Transverse colon (tissue), 4 donors: Measurements from ENCODE around the gene TRHDE. TPM values are rescaled to one million over a fixed set of nuclear protein-coding genes. Genes with fewer than 3 reads are reported as not detected.
"Not testable (repeated sequence)": the region's sequence is repeated elsewhere in the genome, so short reads cannot be mapped to it uniquely, and the experiment has no call there.

Experiments used
- DNase-seq: peaks from one replicate; pipeline ENCODE4 v3.0.0-alpha.2; 2019
- H3K27ac ChIP-seq, 4 donors: fragments of 200-600 bp; sonication (generic); 2 replicates each; pipeline ENCODE4 v1.5.1; 2016 to 2018; ENCODE audit warnings: inconsistent platforms in 4 of 4
- H3K27me3 ChIP-seq: fragments of 200-600 bp; sonication (generic); 2 replicates; pipeline ENCODE4 v1.5.1; 2017; ENCODE audit warnings: inconsistent platforms
- H3K36me3 ChIP-seq, 4 donors: fragments of 200-600 bp; sonication (generic); 2 replicates each; pipeline ENCODE4 v1.5.1; 2017 to 2019; ENCODE audit warnings: inconsistent platforms in 4 of 4
- H3K4me1 ChIP-seq, 4 donors: fragments of 200-600 bp; sonication (generic); 2 replicates each; pipeline ENCODE4 v1.5.1; 2017 to 2020; ENCODE audit warnings: inconsistent platforms in 4 of 4
- H3K4me3 ChIP-seq, 4 donors: fragments of 200-600 bp; sonication (generic); 1 replicate in 1 of 4; 2 replicates in 3 of 4; pipeline versions ENCODE4 v1.5.1 to v1.6.1; 2017 to 2019; ENCODE audit warnings: inconsistent platforms in 4 of 4
- H3K9me3 ChIP-seq, 2 donors: fragments of 200-600 bp; sonication (generic); 2 replicates each; pipeline ENCODE4 v1.5.1; 2017 to 2019; ENCODE audit warnings: inconsistent platforms in 2 of 2
- CTCF ChIP-seq, 5 experiments: fragments of 200-600 bp in 3 of 5; fragments of 450-650 bp in 2 of 5; sonication (generic) in 3 of 5; IDR thresholded peaks; 1 replicate in 2 of 5; 2 replicates in 3 of 5; pipeline ENCODE4 v1.5.1; 2016 to 2017; ENCODE audit warnings: antibody characterized with exemption in 5 of 5, inconsistent platforms in 3 of 5, mild to moderate bottlenecking in 2 of 5, moderate library complexity in 1 of 5
- EP300 ChIP-seq: sonication (generic); formaldehyde crosslinking; IDR thresholded peaks from one replicate; pipeline ENCODE4 v1.6.1; 2017; ENCODE audit warnings: antibody characterized with exemption, low read depth
- POLR2A ChIP-seq: fragments of 450-650 bp; IDR thresholded peaks from one replicate; pipeline ENCODE4 v1.6.1; 2016; ENCODE audit warnings: antibody characterized with exemption, mild to moderate bottlenecking, moderate library complexity
- POLR2AphosphoS5 ChIP-seq, 3 donors: sonication (generic); formaldehyde crosslinking; IDR thresholded peaks; one replicate each; pipeline ENCODE4 v1.6.1; 2016; ENCODE audit warnings: antibody characterized with exemption in 3 of 3
- WGBS, 2 donors: methylation state at CpG; one replicate each; pipeline ENCODE4 v1.1.5; 2018; ENCODE audit warnings: low coverage in 1 of 2; 5-methylcytosine and 5-hydroxymethylcytosine counted together
- in situ Hi-C, 4 donors: fragments of 200-750 bp; cut with MboI; loops; one replicate each; pipeline versions ENCODE4 v1.15.0 to v1.15.1; 2017; ENCODE audit warnings: low sequenced_read_pairs in 3 of 4, low pct_ligation_motif_present in 1 of 4, low pct_unique_long_range_greater_than_20kb in 1 of 4
- intact Hi-C: fragments of 100-400 bp; cut with DNase I; formaldehyde crosslinking; loops from one replicate; pipeline ENCODE4 v1.15.1; 2023; ENCODE audit warnings: low total_unique reads
- total RNA-seq, 4 donors: library from RNA; depleted of rRNA; stranded (reverse); fragments of >200 nt; gene quantifications; one replicate each; pipeline ENCODE4 v1.1.0, GENCODE V29; 2016

TRHDE gene
- total RNA-seq, 4 donors from 2014 or later = 2.4 to 18.7 (median 9.0) TPM

- in situ Hi-C loops = no loop called here
- 79 to 92% methylated on average over 3 to 4 of the region's 4 CpGs for WGBS, 2 donors
- TF ChIP-seq POLR2AphosphoS5 (IDR thresholded peaks at IDR 0.05) (no peak), CTCF (IDR thresholded peaks at IDR 0.05) (no peak), EP300 (no peak), POLR2A (no peak)
Observed at GRCh38 chr12:72684491-72684890, 412.3 kb downstream of the TRHDE start.

GRCh38 chr12:72692338-72692737 is 420.2 kb downstream of the TRHDE start:
- TF ChIP-seq EP300 = no peak
- TF ChIP-seq CTCF (IDR thresholded peaks at IDR 0.05) = no peak
- no peak for TF ChIP-seq POLR2A
- TF ChIP-seq POLR2AphosphoS5 (IDR thresholded peaks at IDR 0.05) = no peak
- H3K27ac ChIP-seq = no peak overlapping the region
- no peaks in the 10 kb centered on the region for H3K4me1 ChIP-seq
- H3K27me3 ChIP-seq = no peaks in the 10 kb centered on the region
- in situ Hi-C loops = no loop called here
- no peaks in the 10 kb centered on the region for H3K36me3 ChIP-seq
- no peak overlapping the region for H3K4me3 ChIP-seq
- DNase-seq = no peak
- intact Hi-C loops = no loop called here
- 42 to 50% methylated on average over 2 of the region's 2 CpGs for WGBS, 2 donors
- no peaks in the 10 kb centered on the region for H3K9me3 ChIP-seq

More at GRCh38 chr12:72684491-72684890, 412.3 kb downstream of the TRHDE start:
- no peaks in the 10 kb centered on the region for H3K9me3 ChIP-seq
- no peaks in the 10 kb centered on the region for H3K27me3 ChIP-seq
- DNase-seq = no peak
- H3K27ac ChIP-seq = no peak overlapping the region
- H3K4me3 ChIP-seq = no peak overlapping the region
- no peaks in the 10 kb centered on the region for H3K4me1 ChIP-seq
- intact Hi-C loops = no loop called here
- H3K36me3 ChIP-seq = no peaks in the 10 kb centered on the region

- H3K4me1 ChIP-seq = no peaks in the 10 kb centered on the region
- in situ Hi-C loops = no loop called here
- intact Hi-C loops = no loop called here
- DNase-seq = no peak
- H3K27ac ChIP-seq = no peak overlapping the region
- H3K4me3 ChIP-seq = no peak overlapping the region
- no peaks in the 10 kb centered on the region for H3K9me3 ChIP-seq
- no peaks in the 10 kb centered on the region for H3K36me3 ChIP-seq
- H3K27me3 ChIP-seq = no peaks in the 10 kb centered on the region
- TF ChIP-seq POLR2A = no peak
- TF ChIP-seq POLR2AphosphoS5 (IDR thresholded peaks at IDR 0.05) = no peak
- no peak for TF ChIP-seq EP300
- no peak for TF ChIP-seq CTCF (IDR thresholded peaks at IDR 0.05)
Observed at GRCh38 chr12:72694193-72694592, 422.0 kb downstream of the TRHDE start.

GRCh38 chr12:72699362-72699761 is 427.2 kb downstream of the TRHDE start:
- TF ChIP-seq POLR2A (no peak), EP300 (no peak), POLR2AphosphoS5 (IDR thresholded peaks at IDR 0.05) (no peak), CTCF (IDR thresholded peaks at IDR 0.05) (no peak)
- peaks cover 0 to 4% of the 10 kb centered on the region in 2 donors for H3K9me3 ChIP-seq
- in situ Hi-C loops (no loop called here), intact Hi-C loops (no loop called here)
- no peak for DNase-seq
- H3K4me1 ChIP-seq = no peaks in the 10 kb centered on the region
- H3K27me3 ChIP-seq = no peaks in the 10 kb centered on the region
- WGBS, 2 donors = 80 to 88% methylated on average over 1 of the region's 1 CpG
- H3K36me3 ChIP-seq = no peaks in the 10 kb centered on the region
- H3K27ac ChIP-seq = no peak overlapping the region
- no peak overlapping the region for H3K4me3 ChIP-seq

- H3K4me1 ChIP-seq, in situ Hi-C loops, intact Hi-C loops, DNase-seq, H3K27ac ChIP-seq, H3K36me3 ChIP-seq, H3K27me3 ChIP-seq, H3K9me3 ChIP-seq, H3K4me3 ChIP-seq: not testable (repeated sequence)
- 91 to 97% methylated on average over 9 to 11 of the region's 11 CpGs for WGBS, 2 donors
Observed at GRCh38 chr12:72712025-72712424, 439.9 kb downstream of the TRHDE start.
